GM18502 (cell line): ENCODE results near the gene WIF1.

Experiments used
- ATAC-seq: cut with Tn5 transposase; IDR thresholded peaks from one replicate; pipeline ENCODE4 v1.9.1; 2021; ENCODE audit warnings: mild to moderate bottlenecking; ENCODE audit not compliant: unreplicated experiment, poor library complexity

WIF1 gene

GRCh38 chr12:65045269-65045668, 75.8 kb downstream of the WIF1 start:
- no peak for ATAC-seq

DNA sequence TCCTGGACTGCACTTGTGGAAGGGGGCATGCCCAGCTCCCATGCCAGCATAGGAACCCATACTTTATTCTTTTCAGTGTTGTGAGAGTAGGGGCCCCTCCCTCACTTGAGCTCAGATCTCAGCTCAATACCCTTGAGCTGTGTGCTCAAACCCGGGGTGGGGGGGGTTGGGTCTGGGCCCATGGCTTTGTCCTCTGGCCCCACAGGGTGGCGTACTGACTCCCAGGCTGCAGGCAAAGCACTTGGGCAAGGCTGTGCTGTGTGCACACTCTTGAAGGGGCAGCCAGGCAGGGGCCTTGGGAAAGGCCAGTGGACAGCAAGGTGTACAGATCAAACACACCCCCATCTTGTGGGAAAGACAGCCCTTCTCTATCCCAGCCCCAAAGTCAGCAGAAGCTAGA, 81.8 kb downstream of the WIF1 start:
- ATAC-seq, result no peak

GRCh38 chr12:65025136-65025535, 96.0 kb downstream of the WIF1 start:
- no peak for ATAC-seq

GRCh38 chr12:65023485-65023884, 97.6 kb downstream of the WIF1 start:
- ATAC-seq, result no peak

GRCh38 chr12:65022960-65023359, 98.1 kb downstream of the WIF1 start:
- ATAC-seq, result no peak

GRCh38 chr12:65022421-65022820, 98.7 kb downstream of the WIF1 start:
- ATAC-seq, result no peak

DNA sequence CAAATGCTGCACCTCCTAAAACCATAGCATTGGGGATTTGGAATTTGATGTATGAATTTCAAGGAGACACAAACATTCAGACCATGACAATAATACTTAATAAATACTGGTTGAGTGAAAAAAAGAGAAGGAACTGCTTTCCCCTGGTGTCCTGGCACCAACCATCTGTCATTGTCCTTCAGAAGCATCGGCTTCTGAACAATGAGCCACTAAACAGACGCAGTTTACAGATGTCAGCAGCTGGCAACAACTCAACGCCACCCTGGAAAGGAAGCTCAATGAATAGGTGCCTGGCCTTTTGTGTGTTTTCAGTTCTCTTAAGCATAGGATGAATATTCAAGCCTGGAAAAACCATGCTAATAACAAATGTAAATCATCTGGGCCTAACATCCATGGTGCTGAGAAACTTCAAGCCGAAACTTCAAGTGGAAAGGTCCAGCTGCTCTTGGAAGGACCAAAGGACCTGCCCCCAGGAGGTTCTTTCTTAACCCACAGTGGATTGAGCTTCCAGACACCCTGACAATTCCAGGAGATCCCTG, 101.3 kb downstream of the WIF1 start:
- no peak for ATAC-seq

DNA sequence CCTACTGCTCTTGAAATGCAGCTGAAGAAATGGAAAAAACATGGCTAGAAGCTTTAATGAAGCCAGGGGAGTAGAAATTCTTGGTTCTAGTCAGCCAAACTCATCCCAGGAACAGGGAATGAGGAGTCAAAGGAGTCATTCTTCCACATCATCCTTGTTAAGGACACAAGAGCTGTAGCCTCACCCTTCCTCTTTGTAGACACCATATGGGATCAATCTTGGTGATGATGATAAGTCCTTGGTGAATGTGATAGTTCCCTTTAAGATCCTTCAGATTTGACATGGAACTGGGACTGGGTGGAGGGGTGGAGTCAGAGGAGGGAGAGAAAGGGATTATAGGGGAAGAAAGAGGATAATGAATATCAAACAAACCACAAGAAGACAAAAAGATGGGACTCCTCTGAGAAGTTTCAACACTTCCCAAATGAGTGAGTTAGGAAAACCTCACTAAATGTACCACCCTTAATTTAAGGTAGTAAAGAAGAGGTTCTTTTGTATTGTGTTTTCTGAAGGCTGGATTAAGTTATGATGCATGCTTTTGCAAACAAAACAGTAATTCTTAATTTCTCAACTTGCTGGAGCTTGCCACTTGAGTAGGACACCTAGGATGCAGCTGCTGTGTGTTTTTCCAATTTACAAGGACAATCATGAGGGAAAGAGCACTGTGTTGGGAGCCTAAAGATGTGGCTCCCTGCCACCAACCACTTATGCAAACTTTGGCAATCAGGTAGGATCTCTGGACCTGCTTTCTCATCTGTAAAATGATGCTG, 104.0 kb downstream of the WIF1 start:
- no peak for ATAC-seq

DNA sequence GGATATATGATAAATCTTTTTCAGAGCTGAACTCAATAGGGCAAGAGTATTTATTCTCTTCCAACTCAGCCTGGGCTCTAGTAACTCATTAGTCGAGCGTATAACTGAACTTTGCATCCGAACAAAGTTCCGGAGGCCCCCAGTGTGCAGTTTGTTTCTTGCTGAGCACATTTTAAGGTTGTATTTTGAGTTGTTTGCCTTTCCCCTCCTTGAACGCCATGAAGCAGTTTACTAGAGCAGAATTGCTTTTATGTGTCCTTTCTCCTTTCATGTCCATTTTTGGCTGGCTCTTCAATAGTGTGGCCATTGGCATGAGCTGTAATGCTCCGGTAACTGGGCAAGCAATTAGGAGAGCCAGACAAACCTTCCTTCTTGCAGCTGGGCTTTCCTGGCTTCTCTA, 105.3 kb downstream of the WIF1 start:
- no peak for ATAC-seq

DNA sequence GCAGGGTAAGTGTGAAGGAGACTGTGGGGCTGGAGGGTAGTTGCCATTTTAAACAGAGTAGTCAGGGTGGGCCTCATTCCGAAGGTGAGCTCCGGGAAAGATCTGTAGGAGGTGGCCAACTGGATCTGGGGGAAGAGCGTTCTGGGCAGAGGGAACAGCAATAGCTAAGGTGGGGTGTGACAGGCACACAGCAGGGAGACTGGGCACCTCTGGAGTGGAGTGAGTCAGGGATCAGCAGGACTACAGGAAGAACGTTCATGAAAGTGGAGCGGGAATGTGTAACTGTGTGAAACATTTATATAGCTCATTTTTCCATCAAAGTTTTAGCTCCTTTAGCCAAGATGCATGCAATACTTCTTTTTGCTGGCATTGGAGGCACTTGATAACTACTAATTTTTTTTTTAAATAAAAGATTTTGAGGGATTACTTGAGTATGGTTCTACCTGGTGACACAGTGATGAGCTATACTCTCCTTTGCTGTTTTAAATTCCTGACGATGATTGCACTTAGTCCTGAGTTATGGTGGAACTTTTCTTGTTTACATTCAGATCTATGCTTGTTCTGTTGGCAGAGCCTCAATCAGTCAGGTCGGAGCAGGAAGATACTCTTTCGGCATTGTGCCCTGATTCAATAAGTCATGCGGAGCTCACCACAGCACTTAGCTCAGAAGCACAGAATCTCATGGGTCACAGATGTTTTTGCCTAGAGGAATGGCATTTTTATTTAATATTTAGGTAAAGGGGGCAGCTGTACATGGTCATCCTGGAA, 106.4 kb downstream of the WIF1 start:
- no peak for ATAC-seq

DNA sequence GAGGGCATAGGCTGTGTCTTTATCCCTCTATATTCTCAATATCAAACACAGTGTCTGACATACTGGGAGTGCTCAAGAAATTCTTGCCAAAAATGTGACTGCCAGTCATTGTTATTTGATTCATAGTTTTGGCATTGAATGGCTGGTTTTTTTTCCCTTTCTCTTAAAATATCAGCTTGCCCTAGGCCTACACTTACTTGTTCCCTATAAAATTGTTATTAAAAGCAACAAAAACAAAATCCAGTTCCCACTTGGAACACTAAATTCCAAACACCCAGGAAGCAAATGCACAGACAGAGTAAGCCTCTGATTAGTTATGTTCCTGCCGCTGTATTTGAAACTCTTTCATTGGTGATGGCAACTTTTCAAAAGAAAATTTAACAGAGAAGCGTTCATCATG, 110.7 kb downstream of the WIF1 start:
- no peak for ATAC-seq

- no peak for ATAC-seq
Observed at GRCh38 chr12:65005716-65006115, 115.4 kb downstream of the WIF1 start.

DNA sequence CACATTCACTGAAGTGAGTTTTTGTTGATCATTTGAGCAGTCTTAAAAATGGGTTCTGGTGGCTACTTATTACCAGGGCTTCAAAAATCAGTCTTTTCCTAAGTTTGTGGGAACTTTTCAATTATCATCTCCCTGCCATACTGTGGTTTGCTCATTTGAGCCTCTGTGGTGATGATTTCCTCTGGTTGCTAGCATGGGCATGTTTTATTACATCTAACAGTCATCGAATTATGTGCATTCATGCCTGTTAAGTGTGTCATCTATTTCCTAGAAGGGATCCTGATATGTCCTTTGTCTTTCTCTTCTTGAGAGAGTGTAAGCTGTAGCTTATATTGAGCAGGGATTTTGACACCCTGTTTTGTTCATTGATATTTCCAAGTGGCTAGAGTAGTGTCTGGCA, 116.8 kb downstream of the WIF1 start:
- ATAC-seq, result no peak
